Measurements from ENCODE around the gene TEX28.
A peak's percentile ranks its signal among the peaks of the same experiment; 100 is the strongest.
"Not testable (repeated sequence)": the region's sequence is repeated elsewhere in the genome, so short reads cannot be mapped to it uniquely, and the experiment has no call there.

The TEX28 gene, protein sequence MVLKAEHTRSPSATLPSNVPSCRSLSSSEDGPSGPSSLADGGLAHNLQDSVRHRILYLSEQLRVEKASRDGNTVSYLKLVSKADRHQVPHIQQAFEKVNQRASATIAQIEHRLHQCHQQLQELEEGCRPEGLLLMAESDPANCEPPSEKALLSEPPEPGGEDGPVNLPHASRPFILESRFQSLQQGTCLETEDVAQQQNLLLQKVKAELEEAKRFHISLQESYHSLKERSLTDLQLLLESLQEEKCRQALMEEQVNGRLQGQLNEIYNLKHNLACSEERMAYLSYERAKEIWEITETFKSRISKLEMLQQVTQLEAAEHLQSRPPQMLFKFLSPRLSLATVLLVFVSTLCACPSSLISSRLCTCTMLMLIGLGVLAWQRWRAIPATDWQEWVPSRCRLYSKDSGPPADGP

DNA sequence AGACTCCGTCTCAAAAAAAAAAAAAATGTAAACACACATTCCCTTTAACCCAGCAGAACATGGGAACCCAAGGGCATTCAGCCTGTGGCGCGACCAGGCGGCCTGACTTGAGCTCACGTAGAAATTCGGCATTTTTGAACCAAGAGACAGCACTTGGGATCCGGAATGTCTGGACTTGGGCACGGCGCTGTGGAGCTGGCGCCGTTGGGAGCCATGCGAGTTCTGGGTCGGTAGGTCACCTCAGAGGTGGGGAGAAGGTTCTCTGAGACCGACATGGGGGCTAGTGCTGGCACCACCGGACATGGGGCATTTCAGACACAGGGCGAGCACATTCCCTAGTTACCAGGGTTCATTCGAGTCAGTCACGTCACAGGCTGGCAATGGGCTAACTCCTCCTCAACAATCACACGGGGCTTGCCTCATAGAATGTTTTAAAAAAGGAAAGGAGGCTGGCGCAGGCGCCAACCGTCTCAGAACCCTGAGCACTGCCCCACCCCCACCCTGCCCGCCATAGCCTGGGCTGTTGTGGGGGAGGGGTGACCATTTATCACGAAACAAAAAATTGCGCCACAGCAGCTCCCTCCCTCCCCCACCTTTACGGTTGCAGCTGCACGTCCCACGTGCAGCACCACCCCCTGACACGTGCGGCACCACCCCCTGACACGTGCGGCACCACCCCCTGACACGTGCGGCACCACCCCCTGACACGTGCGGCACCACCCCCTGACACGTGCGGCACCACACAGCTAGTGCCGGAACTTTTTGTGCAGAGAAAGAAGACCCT is at the start of gene TEX28:
Gene TEX28, minus strand, starts transcription at position 334 of the 784 bp plus-strand sequence. CDS start 3,007 bp downstream, outside the sequence.
- DNase-seq: no peak

DNA sequence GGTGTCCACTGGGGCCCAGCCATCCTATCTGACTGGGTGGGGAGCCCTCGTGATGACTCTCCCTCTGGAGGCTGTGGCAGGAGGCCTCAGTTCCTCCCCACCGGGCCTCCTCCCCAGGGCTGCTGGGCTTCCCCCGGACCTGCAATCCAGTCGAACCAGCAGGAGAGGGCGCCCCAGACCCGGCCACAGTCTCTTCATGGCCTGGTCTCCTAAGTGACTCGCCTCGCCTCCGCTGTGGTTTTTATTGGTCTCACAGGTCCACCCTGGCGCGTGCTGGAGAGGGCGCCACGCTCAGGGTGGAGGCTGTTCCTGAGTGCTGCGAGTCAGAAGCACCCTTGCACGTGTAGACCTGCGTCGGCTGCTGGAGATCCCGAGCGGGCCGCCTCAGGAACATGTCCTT is 48.7 kb upstream of the TEX28 start:
- not testable (repeated sequence) for DNase-seq

DNA sequence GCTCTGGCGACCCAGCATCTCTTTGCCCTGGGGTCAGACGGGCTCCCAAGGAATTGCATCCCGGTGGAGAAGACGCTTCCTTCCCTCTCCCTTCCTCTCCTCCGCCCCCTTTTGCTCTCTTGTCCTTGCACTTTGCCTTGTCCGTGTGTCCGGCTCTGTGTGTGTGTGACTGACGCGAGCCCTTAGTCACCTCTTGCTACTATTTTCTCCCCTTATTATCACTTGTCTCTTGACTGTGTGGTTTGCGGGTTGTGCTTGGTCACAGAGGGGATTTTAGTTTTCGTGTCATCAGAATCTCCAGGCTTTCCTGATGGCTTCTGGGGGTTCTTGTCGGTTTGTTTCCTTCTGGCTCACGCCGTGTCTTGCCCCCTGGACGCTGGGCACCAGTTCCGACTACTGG is 48.1 kb upstream of the TEX28 start:
- DNase-seq: not testable (repeated sequence)

DNA sequence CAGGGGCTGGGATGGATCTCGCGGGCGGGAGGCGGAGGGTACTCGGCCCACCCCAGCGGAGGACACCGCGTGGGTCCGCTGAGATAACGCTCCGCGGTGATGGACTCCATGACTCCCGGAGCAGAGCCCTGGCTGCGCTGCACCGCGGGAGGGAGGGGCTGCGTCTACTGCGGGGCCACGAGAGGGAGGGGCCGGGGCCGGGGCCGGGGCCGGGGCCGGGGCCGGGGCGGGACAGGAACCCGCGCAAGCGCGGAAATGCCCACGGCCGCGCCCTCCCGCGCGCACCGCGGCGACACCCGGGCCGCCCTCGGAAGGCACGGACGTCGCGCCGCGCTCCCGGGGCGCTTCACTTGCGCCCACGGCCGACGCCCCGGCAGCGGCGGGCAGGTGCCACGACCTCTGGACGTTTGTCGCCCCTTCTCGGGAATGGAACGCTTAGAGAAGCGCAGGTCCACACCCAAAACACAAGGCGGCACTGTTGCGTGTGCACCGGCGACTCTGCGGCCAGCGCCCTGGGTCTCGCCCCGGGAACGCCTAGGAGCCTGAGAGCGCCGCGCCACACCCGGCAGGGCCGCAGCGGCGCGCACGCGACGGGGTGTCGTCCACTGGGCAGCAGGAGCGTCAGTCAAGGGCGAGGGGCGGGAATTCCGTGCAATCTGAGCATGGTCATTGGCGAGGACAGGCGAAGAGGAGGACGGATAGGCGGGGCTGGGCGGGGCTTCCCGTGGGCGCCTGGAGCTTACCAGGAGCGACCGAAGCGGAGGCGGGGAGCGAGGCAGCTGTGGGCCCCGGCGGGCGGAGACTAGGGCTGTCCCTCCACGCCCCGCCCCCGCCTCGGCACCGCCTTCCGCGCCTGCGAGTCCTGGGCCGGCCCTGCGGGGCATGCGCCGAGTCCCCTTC is 46.7 kb upstream of the TEX28 start:
- not testable (repeated sequence) for DNase-seq

DNA sequence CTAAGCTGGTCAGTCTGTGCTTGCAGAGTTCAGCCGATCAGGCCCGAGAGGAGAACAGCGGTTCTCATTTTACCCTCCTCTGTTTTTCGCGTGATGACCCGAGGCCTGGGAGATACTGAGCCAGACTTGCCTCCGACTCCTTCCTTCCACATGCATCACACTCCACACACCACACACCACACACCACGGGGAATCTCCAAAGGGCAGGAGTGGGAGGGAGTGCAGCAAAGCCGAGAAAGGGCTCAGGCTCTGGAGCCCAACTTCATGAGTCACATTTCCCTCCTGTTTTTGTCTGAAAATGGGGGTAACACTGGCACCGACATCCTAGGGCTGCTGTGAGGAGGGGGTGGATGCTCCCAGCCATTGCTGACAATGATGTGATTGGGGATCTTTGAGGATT is 39.6 kb upstream of the TEX28 start:
- DNase-seq: no peak

DNA sequence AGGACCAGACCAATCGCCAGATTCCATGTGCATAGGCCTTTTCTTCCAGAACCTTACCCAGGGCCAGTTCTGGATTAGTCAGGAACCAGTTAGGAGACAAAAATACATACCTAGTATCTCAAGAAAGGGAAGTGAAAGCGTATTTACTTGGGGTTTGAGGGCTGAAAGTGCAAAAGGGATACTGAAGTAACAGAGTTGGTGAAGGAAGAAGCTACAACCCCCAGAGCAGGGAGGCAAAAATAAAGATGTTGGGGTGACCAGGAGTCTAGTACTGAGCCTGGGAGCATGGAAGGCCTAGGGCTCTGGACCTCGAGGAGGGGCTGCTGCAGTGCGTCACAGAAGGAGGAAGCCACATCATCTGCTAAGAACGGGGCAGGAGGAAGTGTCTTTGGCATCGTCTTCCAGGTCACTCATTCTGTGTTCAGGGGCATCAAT is 38.9 kb upstream of the TEX28 start:
- DNase-seq: no peak

DNA sequence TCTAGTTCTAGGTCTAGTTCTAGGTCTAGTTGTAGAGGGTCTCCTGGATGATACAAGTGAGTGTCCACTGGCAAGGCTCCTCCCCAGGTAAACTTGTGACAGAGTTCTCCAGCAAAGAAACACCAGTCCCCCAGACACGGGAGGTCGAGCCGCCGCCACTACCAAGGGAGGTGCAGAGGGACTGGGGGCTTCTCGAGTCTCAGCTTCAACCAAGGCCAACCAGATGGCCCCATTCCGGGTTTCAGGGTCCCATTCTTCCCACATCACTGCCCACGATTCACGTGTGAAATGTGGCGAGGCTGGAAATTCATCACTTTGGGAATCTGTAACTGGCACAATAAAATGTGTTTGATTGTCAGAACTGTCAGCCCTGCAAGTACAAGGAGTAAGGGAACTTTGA is 38.2 kb upstream of the TEX28 start:
- no peak for DNase-seq

DNA sequence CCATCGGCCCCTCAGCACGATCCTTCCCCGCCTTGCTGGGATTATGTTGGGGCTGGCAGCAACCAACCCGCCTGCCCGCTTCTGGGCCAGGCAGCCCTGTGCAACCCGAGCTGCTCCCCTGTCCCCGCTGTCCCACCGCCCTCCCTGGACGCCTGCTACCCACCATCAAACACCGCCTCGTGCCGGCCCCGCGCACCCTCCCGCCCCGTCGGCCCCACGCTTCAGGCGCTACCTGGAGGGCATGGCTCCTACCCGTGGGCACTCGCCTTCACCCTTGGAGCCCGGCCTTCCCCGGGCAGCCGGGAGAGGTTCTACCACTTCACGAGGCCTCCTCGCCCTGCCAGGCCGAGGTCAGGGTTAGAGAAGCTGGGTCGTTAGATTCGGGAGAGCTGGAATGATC is 37.6 kb upstream of the TEX28 start:
- DNase-seq: no peak

DNA sequence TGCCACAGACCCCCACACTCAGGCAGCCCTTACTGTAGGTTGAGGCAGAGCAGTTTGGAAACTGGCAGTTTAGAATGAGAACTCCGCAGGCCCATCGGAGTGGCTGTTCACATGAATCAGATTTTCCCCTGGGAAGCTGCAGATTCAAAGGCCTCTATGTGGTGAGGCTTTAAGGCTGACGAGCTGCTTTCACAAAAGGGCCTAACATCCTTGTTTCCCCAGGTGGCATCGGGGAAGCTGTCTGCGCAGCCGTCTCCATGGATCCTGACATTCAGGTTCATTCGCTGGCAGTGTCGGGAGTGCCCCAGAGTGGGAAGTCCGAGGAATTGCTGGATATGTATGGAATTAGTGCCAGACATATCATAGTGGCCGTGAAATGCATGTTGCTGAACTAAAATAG is 34.4 kb upstream of the TEX28 start:
- no peak for DNase-seq

DNA sequence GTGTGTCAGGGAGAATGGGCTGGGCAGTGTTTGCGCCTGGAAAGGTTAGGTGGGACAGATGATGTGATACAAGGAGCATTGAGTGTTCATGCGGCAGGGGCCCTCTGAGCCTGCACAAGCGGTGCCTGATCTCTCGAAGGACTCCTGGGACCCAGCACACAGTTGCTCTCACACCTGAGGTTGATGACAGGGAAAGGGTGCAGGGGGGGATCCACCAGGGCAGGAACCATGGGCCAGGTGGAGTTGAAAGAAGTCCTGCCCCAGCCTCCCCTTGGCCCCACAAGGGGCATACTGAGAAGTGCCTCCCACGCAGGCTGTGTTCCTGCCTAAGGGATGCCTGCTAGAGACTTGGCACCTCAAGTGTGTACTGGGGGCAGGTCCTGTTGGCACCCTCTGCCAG is 33.7 kb upstream of the TEX28 start:
- DNase-seq: no peak

DNA sequence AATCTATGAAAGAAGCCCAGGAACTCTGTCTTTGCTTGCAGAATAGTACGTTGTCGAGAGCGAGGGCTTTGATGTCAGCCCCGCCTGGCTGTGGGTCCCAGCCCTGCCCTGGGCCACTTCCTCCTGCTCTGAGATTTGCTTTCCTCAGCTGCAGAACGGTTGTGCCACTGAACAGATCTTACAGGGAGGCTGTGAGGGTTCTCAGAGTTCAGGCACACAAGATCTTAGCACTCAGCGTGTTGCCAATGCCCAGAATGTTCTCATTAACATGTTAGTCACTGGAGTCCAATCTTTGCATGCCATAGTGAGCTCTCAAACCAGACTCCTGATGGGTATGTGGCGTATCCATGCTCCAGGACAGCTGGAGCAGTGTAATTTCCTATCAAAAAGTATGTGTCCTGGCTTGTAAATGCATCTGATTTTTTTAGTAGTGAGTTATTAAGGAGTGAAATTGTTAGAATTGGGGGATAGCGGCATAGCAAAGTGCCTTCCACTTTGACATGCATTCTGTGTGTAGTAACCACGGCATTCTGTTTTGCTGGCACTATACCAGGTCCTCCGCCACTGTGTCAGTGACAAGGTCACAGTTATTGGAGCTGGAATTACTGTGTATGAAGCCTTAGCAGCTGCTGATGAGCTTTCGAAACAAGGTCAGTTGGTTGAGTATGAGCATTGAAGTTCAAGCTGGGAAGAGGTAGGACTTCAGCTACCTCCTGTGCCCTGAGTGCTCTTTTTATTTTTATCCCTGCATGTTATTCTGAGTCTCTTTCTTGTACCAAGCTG is 32.3 kb upstream of the TEX28 start:
- DNase-seq: peak in 2 of 4 experiments; percentile 23 to 25

DNA sequence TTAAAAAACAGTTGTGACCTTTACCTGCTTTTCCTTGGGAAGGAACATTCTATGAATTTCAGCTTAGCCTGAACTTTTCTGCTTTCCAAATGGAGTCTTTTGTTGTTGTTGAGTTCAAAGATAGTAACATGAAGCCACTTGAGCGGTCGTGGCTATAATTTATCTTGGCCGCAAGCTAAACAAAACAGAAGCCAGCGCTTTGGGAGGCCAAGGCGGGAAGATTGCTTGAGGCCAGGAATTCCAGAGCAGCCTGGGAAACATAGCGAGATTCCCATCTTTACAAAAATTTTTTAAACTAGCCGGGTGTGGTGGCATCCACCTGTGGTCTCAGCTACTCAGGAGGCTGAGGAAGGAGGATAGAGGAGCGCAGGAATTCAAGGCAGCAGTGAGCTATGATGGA is 30.6 kb upstream of the TEX28 start:
- no peak for DNase-seq

DNA sequence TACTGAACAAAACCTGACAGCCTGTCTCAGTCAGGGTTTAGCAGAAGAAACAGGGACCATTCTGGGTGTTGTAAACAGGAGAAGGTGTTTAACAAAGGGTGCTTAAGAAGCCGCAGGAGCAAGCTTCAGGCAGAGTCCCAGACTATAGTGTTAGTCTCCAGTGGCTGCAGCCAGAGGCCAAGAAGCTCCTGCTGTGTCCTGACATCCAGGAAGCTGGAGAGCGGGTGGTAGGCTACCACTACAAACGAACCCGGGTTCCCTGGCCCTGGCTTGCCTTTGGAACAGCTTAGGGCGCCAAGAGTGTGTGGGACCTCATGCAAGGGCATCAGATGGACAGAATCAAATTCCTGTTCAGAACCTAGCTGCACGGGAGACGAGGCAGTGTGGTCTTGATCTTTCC is 28.6 kb upstream of the TEX28 start:
- no peak for DNase-seq

DNA sequence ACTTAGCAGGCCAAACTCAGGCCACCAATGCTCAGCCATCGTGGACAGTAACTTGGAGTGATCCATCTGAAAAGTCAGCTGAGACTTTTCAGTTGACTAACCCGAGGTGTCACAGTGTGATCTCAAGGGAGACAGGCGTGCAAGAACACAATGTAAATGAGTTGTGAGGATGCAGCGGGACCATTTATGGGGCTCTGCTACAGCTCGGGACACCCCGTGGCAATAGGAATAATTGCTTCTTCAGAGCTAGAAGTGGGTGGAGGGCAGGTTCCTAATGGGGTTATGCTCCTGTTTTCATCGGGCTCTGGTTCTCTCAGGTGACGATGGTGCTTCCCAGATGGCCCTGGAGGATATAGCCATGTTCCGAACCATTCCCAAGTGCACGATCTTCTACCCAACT is 28.0 kb upstream of the TEX28 start:
- DNase-seq: no peak

DNA sequence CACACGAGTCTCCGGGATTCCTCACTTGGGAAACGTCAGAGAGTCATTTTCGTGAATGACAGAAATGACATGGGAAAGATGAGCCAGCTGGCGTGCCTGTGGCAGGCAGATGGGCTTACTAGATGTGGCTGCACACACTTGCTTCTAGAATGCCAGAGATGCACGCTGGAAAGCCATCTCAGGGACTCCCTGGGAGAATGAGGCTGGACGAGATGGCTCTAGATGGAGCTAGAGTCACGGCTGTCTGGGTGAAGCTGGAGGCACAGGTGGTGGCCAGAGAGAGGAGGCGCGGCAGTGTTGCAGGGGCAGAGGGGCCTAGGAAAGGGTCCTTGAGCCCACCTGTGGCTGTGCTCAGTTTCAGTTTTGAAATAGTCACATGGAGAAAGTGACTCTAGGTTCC is 26.7 kb upstream of the TEX28 start:
- no peak for DNase-seq

DNA sequence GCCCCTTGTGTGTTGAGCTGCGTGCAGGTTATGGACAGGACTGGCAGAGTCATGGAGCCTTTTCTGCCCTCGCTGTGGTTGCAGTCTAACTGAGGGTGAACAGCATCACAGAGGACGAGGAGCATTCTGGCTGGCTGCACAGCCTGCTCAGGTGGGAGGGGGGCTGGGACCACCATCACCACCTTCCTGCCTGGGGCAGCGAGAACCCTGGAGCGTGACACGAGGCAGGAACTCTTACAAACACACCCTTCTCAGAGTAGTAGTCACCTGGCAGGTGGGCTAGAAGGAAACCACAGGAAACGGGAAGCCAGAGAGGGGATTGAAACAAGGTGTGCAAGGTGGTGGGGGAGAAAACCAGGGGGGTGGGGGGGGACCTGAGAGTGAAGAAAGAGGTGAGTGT is 26.2 kb upstream of the TEX28 start:
- no peak for DNase-seq

DNA sequence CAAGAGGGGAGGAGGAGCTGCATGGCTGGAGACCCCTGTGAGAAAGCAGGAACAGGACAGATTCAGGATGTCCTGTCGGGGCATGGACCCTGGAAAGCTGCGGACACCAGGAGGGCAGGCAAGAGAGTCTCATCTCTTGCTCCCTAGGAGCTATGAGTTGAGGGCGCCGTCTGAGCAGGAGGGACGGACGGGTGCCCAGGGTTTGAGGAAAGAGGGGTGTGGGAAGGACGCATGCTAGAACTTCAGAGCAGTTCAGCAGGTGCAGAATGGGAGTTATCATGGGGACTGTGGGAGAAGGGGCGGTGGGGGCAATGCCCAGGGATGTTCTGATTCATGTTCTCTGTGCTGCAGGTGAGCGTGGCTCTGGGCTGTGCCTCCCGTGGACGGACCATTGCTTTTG is 25.5 kb upstream of the TEX28 start:
- no peak for DNase-seq

DNA sequence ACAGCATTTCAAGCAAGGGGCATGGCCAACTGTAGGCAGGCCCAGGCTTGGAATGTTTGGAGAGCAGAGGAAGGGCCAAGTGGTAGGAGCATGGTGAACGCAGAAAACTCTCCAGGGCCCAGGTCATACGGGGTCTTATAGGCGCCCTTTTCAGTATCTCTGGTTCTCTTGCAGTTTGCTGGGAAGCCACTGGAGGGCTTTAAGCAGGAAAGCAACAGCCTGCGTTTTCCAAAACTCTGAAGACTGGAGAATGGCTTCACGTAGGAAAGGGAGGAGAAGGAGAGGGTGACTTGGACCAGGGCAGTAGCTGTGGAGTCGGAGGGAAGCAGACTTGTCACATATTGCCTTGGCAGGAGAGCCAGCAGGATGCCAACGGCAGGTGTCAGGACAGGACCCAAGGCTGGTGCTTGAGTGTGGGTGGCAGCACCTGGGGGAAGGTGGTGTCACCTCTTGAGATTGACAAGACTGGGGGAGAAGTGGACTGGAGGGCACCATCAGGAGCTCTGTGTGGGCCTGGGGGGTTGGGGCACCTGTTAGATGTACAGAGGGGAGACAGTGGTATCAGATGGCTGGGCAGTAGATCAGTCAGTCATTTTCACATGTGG is 22.6 kb upstream of the TEX28 start:
- DNase-seq: no peak

DNA sequence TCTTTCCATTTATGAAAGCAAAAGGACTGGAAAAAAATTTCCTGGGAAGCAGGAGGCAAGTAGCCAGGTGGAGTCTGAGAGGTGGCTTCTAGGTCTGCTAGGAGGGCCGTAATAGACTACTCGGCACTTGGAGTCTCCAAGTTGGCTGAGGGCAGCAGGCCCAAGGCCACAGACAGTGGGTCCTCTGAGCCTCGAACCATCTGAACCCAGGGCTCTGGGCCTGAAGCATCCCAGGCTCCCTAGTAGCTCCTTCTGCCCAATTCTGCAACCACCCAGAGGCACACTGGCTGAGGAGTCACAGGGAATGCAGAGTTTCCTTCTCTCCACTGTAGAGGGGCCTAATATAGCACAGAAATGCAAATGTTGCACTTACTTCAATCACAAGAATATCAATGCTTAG is 20.5 kb upstream of the TEX28 start:
- no peak for DNase-seq

DNA sequence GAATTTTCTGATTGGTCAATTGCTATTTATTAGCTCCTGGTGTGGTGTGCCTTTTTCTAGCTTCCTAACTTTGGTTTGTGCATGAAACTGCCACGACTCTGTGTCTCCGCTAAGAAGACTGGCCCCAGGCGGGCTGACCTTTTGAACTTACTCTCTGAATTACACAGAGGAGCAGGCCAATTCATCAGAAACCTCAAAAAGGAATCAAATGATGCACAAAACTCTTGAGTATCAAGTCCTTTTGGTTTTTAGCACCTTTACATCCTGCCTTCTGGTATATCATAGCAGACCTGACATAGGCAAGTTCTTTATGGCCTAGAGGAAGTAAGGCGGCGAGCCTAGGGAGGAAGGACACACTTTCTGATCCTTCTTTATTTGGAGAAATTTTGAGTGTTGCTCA is 18.2 kb upstream of the TEX28 start:
- DNase-seq: no peak

DNA sequence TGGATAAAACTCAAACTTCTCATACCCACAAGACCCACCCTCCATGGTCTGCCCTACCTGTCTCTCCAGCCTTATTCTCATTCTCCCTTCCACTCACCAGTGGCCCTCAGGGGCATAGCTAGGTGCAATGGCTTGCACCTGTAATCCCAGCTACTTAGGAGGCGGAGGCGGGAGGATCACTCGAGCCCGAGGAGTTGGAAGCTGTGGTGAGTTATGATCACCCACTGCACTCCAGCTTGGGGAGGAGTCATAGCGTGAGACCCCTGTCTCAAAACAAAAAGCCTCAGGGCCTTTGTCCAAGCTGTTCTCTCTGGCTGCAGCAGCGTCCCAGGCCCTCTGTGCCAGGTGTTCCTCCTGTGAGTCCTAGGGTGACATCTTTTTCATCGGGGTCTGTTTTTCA is 17.2 kb upstream of the TEX28 start:
- DNase-seq: no peak

Data from activated CD4-positive, CD25-positive, alpha-beta regulatory T cell (primary cell).